ENCODE measurements around the gene ABHD12. TPM values are rescaled to one million over a fixed set of nuclear protein-coding genes. Genes with fewer than 3 reads are reported as not detected.

The ABHD12 gene
- total and polyA plus RNA-seq, 11 donors, result 15.6 to 43.8 (median 26.5) TPM

DNA sequence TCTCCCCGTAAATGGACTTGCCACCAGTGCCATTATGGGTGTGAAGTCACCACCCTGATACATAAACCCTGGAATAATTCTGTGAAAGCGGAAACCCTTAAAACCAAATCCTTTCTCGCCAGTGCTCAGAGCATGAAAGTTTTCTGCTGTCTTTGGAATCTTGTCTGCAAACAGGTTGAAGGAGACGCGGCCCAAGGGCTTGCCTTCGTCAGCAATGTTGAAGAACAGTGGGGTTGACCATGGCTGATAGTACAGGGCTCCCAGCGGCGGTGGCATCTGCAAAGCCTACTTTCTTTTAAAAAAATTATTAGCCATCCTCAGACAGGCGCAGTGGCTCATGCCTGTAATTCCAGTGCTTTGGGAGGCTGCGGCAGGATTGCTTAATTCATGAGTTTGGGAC, 22.1 kb downstream of the ABHD12 start:
- ATAC-seq (no peak), DNase-seq (no peak)
- Histone ChIP-seq H3K4me1 (no peaks in the 10 kb centered on the region), H3K27me3 (no peaks in the 10 kb centered on the region), H3K27ac (no peak overlapping the region), H3K36me3 (no peaks in the 10 kb centered on the region), H3K9me3 (no peaks in the 10 kb centered on the region), H3K4me3 (no peak overlapping the region)
- 98 to 99% (median 98%) methylated on average over 10 of the region's 10 CpGs for WGBS, 4 donors
- no peak for TF ChIP-seq POLR2A (IDR thresholded peaks at IDR 0.05)
- TF ChIP-seq, protein P1, sequence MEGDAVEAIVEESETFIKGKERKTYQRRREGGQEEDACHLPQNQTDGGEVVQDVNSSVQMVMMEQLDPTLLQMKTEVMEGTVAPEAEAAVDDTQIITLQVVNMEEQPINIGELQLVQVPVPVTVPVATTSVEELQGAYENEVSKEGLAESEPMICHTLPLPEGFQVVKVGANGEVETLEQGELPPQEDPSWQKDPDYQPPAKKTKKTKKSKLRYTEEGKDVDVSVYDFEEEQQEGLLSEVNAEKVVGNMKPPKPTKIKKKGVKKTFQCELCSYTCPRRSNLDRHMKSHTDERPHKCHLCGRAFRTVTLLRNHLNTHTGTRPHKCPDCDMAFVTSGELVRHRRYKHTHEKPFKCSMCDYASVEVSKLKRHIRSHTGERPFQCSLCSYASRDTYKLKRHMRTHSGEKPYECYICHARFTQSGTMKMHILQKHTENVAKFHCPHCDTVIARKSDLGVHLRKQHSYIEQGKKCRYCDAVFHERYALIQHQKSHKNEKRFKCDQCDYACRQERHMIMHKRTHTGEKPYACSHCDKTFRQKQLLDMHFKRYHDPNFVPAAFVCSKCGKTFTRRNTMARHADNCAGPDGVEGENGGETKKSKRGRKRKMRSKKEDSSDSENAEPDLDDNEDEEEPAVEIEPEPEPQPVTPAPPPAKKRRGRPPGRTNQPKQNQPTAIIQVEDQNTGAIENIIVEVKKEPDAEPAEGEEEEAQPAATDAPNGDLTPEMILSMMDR (IDR thresholded peaks at IDR 0.05), result no peak
- intact Hi-C loops (cut with DNase I), result loop anchor here in 1 of 10 donors (5.0 kb wide), 1 partner anchor 41 kb away; no protein-coding TSS in a partner anchor

DNA sequence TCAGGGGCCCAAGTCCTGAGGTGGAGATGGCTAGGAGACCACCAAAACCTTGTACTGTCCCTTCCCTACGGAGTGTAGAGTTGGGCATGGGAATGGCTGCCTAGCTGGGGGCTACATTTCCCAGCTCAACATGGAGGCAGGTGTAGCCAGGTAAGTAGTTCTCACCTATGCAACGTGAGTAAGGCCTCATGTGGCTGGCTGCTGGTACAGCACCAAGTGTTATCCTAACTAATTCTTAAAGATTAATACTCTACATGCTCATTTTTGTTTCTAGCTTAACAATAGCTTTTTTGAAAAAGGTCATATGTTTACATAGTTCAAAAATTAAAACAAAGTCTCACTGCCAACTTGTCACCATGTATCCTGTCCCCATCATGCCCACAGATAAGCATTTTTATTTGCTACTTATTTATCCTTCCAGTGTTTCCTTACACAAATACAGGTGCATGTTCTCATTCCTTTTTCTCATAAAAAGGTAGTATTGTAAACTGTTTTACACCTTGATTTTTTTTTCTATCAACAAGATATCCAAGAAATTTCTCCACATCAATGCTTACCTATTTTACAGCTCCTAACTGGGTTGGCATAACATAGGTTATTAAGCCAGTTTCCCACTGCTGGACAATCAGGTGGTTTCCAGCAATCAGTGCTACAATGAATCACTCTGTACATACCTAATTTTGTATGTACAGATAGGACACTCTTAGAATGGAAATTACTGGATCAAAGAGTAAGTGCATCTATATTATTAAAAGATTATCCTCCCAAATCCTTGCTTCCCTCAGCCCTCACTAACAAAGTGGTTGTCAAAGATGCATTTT, 25.5 kb downstream of the ABHD12 start:
- 87 to 94% (median 91%) methylated on average over 2 of the region's 2 CpGs for WGBS, 4 donors
- TF ChIP-seq, protein P1 (IDR thresholded peaks at IDR 0.05), result no peak
- TF ChIP-seq POLR2A (IDR thresholded peaks at IDR 0.05), result no peak
- no peak overlapping the region for H3K27ac ChIP-seq
- ATAC-seq (no peak), DNase-seq (no peak)
- H3K4me3 ChIP-seq, result no peak overlapping the region
- intact Hi-C loops (cut with DNase I), result loop anchor here in 1 of 10 donors (5.0 kb wide), 1 partner anchor 38 kb away; no protein-coding TSS in a partner anchor
- no peaks in the 10 kb centered on the region for H3K36me3 ChIP-seq
- peaks cover 0 to 8% (median 0%) of the 10 kb centered on the region in 12 donors for H3K4me1 ChIP-seq
- H3K9me3 ChIP-seq, result no peaks in the 10 kb centered on the region
- H3K27me3 ChIP-seq, result no peaks in the 10 kb centered on the region

DNA sequence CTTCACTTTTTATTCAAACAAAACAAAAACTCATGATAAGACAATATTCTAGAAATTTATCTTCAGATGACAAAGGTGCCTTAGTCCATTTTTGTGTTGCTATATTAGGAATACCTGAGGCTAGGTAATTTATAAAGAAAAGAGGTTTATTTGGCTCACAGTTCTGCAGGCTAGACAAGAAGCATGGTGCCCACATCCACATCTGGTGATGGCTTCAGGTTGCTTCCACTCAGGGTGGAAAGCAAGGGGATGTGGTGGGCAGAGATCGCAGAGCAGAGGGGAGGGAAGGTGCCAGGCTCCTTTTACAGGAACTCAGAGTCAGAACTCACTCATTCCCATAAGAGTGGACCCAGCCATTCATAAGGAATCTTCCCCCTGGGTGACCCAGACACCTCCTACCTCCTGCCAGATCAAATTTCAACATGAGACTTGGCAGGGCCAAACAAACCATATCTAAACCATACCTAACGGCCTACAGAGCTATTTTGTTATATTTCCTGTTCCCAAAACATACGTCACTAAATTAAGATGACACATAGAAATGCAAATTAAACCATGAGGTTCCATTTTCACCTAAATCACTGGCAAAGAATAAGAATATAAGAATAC, 26.4 kb downstream of the ABHD12 start:
- TF ChIP-seq, protein P1 (IDR thresholded peaks at IDR 0.05), result no peak
- no peak for TF ChIP-seq POLR2A (IDR thresholded peaks at IDR 0.05)
- intact Hi-C loops (cut with DNase I), result no loop called here
- Histone ChIP-seq H3K4me3 (no peak overlapping the region), H3K27ac (no peak overlapping the region), H3K27me3 (no peaks in the 10 kb centered on the region), H3K4me1 (peaks cover 0 to 8% (median 0%) of the 10 kb centered on the region in 12 donors), H3K9me3 (no peaks in the 10 kb centered on the region), H3K36me3 (no peaks in the 10 kb centered on the region)
- 65 to 70% (median 68%) methylated on average over 3 of the region's 3 CpGs for WGBS, 4 donors
- ATAC-seq, result no peak
- DNase-seq, result no peak

DNA sequence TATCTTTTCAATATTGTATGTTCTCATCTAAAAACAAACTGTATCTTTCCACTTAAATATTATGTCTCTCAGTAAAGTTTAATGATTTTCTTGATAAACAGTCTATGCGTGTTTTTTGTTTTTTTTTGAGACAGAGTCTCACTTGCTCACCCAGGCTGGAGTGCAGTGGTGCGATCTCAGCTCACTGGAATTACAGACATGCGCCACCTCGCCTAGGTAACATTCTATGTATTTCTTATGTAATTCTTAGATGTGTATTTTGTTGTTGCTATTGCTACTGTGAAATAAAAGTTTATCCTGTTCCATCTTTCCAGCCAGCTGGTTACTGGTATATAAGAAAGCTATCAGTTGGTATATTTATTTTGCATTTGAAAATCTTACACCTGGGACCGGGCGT, 29.4 kb downstream of the ABHD12 start:
- Histone ChIP-seq H3K4me1 (peaks cover 0 to 16% (median 4%) of the 10 kb centered on the region in 12 donors), H3K27ac (peak overlapping the region in 1 of 12 donors; percentile 73), H3K9me3 (no peaks in the 10 kb centered on the region), H3K27me3 (no peaks in the 10 kb centered on the region), H3K4me3 (no peak overlapping the region), H3K36me3 (no peaks in the 10 kb centered on the region)
- WGBS, 4 donors, result 89 to 92% (median 90%) methylated on average over 6 of the region's 6 CpGs
- ATAC-seq (no peak), DNase-seq (no peak)
- TF ChIP-seq POLR2A (IDR thresholded peaks at IDR 0.05), result no peak
- TF ChIP-seq, protein P1 (IDR thresholded peaks at IDR 0.05), result no peak
- intact Hi-C loops (cut with DNase I), result loop anchor here in 1 of 10 donors (2.0 kb wide), 1 partner anchor 20 kb away; no protein-coding TSS in a partner anchor

All from heart left ventricle (tissue), 16 donors.